ENCODE measurements around the gene TCN1.
"Not testable (repeated sequence)": the region's sequence is repeated elsewhere in the genome, so short reads cannot be mapped to it uniquely, and the experiment has no call there.

DNA sequence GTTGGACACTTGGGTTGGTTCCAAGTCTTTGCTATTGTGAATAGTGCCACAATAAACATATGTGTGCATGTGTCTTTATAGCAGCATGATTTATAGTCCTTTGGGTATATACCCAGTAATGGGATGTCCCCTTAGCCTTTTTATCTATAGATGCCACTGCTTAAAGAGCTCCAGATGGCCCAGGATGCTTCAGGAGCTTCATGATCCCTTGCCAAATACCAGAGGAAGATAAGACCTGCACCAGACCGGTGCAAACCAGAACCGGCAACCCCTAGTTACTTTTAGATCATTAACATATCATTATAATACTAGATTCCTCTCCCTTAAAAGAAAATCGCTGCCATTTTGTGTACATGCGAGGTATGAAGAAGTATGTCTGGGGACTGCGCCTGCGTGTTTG is 17.8 kb downstream of the TCN1 start:
- TF ChIP-seq, protein P1, sequence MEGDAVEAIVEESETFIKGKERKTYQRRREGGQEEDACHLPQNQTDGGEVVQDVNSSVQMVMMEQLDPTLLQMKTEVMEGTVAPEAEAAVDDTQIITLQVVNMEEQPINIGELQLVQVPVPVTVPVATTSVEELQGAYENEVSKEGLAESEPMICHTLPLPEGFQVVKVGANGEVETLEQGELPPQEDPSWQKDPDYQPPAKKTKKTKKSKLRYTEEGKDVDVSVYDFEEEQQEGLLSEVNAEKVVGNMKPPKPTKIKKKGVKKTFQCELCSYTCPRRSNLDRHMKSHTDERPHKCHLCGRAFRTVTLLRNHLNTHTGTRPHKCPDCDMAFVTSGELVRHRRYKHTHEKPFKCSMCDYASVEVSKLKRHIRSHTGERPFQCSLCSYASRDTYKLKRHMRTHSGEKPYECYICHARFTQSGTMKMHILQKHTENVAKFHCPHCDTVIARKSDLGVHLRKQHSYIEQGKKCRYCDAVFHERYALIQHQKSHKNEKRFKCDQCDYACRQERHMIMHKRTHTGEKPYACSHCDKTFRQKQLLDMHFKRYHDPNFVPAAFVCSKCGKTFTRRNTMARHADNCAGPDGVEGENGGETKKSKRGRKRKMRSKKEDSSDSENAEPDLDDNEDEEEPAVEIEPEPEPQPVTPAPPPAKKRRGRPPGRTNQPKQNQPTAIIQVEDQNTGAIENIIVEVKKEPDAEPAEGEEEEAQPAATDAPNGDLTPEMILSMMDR (IDR thresholded peaks at IDR 0.05 in 4 of 5, conservative IDR thresholded peaks at IDR 0.05 in 1 of 5) = not testable (repeated sequence)
- TF ChIP-seq POLR2A (IDR thresholded peaks at IDR 0.05) = not testable (repeated sequence)
